Spleen (tissue), 7 donors: ENCODE results near the gene YPEL4.

Experiments
- CTCF ChIP-seq, 11 experiments: fragments of 200-600 bp in 7 of 11; fragments of 450-650 bp in 4 of 11; sonication (generic) in 4 of 11; IDR thresholded peaks in 8 of 11; conservative IDR thresholded peaks in 3 of 11; 1 replicate in 7 of 11; 2 replicates in 4 of 11; pipeline versions ENCODE4 v1.4.0 to v1.8.0; 2016 to 2021; ENCODE audit warnings: antibody characterized with exemption in 11 of 11, inconsistent platforms in 4 of 11, mild to moderate bottlenecking in 1 of 11
- POLR2A ChIP-seq, 3 donors: fragments of 450-650 bp; IDR thresholded peaks; one replicate each; pipeline ENCODE4 v1.5.1; 2017; ENCODE audit warnings: antibody characterized with exemption in 3 of 3, mild to moderate bottlenecking in 1 of 3
- donor health status: DM: no; HTN: no; CAD: no; lungs with moderate emphysema.
- donor health status: DM: no; HTN: no; CAD: no.
- donor health status: DM: no; HTN: no; CAD: no.

GRCh38 chr11:57633394-57634070 lies 16.2 kb downstream of the YPEL4 start:
- TF ChIP-seq CTCF (IDR thresholded peaks at IDR 0.05 in 8 of 11, conservative IDR thresholded peaks at IDR 0.05 in 3 of 11) (no peak), POLR2A (IDR thresholded peaks at IDR 0.05) (no peak)
